ENCODE results near the gene MKI67. TPM values are rescaled to one million over a fixed set of nuclear protein-coding genes. Genes with fewer than 3 reads are reported as not detected.

Gene MKI67
- total and polyA plus RNA-seq, 2 of the 13 experiments (the other 11 are each of a cell fraction or from before 2014, with no cell fraction given): 6.7 to 22.9 TPM

DNA sequence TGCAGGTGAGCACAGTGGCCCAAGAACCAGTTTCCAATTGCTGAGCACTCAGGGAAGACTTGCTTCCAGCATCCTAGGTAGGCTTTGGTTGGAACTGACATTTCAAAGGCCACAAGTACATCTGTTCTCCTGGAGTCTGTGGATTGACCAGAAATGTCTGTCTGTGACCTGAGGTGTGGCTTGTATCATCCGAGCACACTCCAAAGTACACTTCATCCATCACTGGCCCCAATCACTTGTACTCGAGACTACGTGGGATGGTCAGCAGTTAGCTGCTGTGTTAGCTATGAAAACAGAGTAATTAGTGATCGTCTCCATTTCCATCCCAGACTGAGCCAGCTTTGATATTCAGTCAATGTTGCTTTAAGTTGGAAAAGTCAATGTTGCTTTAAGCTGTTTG, 45.0 kb downstream of the MKI67 start (continued):
- TF ChIP-seq ZSCAN29 (CRISPR knock-in tag; conservative IDR thresholded peaks at IDR 0.05): no peak
- TF ChIP-seq ZNF607 (CRISPR knock-in tag; IDR thresholded peaks at IDR 0.05; ENCODE audit: borderline replicate concordance): no peak
- no peak for TF ChIP-seq CHD4 (IDR thresholded peaks at IDR 0.05; ENCODE audit: borderline replicate concordance, low read length)
- no peak for TF ChIP-seq SNAI1 (CRISPR knock-in tag; IDR thresholded peaks at IDR 0.05; ENCODE audit: borderline replicate concordance)
- no peak for TF ChIP-seq AKAP8 (CRISPR knock-in tag; IDR thresholded peaks at IDR 0.05)

DNA sequence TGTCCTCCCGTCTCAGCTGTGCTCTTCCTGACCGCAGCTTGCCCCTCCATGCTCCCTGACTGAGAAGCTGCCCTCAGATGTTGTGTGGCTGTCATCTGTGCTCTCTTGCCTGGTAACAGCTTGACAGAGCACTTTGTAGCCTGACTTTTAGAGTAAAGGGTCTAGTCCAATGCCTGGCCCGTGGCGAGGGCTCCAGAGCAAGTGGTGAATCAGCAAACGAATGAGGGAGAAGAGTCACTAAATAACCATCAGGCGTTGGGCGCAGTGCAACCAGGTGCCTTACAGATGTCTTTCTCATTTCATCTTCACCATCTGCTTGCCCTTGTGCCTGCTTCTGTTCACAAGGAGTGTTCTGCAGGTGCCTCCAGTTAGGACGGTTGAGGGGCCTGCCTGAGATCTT, 45.6 kb downstream of the MKI67 start:
- in situ Hi-C loops (cut with HindIII; ENCODE audit: extremely low pct_ligation_motif_present, low pct_unique_long_range_greater_than_20kb): loop anchor here (25.0 kb wide), 1 partner anchor 457 kb away; no protein-coding TSS in a partner anchor
- ChIA-PET CTCF (ENCODE audit: low intra/inter-chr PET ratio, low total read pairs) (no interaction called here), POLR2A (no interaction called here)
- TF ChIP-seq, protein P1, sequence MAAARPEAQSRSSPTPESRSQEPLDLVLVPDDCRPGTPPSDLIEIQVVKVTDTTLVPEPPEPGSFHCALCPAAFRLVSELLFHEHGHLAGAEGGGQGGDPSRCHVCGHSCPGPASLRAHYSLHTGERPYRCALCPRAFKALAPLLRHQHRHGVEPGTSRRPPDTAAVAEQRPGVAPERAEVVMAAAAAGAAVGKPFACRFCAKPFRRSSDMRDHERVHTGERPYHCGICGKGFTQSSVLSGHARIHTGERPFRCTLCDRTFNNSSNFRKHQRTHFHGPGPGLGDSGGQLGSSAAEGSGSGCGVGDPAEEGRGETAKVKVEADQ (CRISPR knock-in tag; IDR thresholded peaks at IDR 0.05; ENCODE audit: borderline replicate concordance): no peak
- TF ChIP-seq, protein P2, sequence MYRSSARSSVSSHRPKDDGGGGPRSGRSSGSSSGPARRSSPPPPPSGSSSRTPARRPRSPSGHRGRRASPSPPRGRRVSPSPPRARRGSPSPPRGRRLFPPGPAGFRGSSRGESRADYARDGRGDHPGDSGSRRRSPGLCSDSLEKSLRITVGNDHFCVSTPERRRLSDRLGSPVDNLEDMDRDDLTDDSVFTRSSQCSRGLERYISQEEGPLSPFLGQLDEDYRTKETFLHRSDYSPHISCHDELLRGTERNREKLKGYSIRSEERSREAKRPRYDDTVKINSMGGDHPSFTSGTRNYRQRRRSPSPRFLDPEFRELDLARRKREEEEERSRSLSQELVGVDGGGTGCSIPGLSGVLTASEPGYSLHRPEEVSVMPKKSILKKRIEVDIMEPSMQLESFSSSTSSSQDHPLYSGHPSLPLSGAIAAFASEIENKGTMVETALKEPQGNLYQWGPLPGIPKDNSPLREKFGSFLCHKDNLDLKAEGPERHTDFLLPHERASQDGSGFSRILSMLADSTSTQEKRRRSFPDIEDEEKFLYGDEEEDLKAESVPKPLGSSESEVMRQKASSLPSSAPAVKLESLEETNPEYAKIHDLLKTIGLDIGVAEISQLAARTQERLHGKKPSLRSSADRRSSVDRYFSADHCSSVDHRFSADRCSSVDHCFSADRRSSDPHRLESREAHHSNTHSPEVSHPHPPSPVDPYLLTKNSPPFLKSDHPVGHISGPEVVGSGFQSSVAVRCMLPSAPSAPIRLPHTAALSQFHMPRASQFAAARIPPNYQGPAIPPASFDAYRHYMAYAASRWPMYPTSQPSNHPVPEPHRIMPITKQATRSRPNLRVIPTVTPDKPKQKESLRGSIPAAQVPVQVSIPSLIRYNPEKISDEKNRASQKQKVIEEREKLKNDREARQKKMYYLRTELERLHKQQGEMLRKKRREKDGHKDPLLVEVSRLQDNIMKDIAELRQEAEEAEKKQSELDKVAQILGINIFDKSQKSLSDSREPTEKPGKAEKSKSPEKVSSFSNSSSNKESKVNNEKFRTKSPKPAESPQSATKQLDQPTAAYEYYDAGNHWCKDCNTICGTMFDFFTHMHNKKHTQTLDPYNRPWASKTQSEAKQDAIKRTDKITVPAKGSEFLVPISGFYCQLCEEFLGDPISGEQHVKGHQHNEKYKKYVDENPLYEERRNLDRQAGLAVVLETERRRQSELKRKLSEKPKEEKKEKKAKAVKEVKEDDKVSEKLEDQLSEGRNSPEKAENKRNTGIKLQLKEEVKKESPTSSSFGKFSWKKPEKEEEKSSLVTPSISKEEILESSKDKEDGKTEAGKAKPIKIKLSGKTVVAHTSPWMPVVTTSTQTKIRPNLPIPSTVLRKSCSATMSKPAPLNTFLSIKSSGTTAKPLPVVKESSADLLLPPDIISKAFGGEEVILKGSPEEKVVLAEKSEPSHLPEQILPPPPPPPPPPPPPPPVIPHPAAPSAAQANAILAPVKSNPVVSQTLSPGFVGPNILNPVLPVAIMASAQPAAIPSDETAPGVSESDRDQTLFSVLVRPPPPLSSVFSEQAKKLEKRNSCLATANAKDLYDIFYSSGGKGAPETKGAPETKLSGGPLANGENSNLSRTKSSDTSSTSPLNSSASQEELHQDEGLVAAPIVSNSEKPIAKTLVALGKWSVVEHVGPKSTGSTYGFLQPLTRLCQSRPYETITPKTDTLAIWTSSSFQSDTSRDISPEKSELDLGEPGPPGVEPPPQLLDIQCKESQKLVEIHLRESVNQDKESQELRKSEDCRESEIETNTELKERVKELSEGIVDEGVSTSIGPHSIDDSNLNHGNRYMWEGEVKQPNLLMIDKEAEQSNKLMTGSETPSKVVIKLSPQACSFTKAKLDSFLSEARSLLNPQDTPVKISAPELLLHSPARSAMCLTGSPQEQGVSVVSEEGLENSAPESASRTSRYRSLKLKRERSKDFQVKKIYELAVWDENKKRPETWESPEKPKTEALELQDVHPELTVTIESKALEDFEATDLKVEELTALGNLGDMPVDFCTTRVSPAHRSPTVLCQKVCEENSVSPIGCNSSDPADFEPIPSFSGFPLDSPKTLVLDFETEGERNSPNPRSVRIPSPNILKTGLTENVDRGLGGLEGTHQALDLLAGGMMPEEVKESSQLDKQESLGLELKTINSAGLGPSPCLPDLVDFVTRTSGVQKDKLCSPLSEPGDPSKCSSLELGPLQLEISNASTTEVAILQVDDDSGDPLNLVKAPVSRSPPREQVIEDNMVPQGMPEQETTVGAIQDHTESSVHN (CRISPR knock-in tag; IDR thresholded peaks at IDR 0.05): no peak
- TF ChIP-seq GZF1 (CRISPR knock-in tag; IDR thresholded peaks at IDR 0.05): no peak
- TF ChIP-seq NR2F1 (CRISPR knock-in tag; IDR thresholded peaks at IDR 0.05): no peak
- TF ChIP-seq KAT2B (IDR thresholded peaks at IDR 0.05; ENCODE audit: borderline replicate concordance, low read depth, low read length): no peak
- no peak for TF ChIP-seq RBM22 (optimal IDR thresholded peaks at IDR 0.05; ENCODE audit: low read length)
- TF ChIP-seq, protein P3, sequence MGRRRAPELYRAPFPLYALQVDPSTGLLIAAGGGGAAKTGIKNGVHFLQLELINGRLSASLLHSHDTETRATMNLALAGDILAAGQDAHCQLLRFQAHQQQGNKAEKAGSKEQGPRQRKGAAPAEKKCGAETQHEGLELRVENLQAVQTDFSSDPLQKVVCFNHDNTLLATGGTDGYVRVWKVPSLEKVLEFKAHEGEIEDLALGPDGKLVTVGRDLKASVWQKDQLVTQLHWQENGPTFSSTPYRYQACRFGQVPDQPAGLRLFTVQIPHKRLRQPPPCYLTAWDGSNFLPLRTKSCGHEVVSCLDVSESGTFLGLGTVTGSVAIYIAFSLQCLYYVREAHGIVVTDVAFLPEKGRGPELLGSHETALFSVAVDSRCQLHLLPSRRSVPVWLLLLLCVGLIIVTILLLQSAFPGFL (CRISPR knock-in tag; IDR thresholded peaks at IDR 0.05): no peak
- TF ChIP-seq CCDC6 (CRISPR knock-in tag; IDR thresholded peaks at IDR 0.05): no peak
- TF ChIP-seq ZNF496 (CRISPR knock-in tag; IDR thresholded peaks at IDR 0.05; ENCODE audit: insufficient replicate concordance): no peak

More for the DNA sequence above, 45.6 kb downstream of the MKI67 start:
- Histone ChIP-seq H3K4me1 (ENCODE audit: insufficient read depth, low read length) (no peaks in the 10 kb centered on the region), H3K36me3 (replicated peaks in 1 of 2; ENCODE audit: control insufficient read depth in 1 of 2, insufficient read depth in 2 of 2, low read length in 2 of 2) (no peaks in the 10 kb centered on the region), H3K27me3 (ENCODE audit: control insufficient read depth in 1 of 2, insufficient read depth in 2 of 2, low read length in 2 of 2) (peaks cover 4 to 39% of the 10 kb centered on the region in 2 experiments; a peak in 4 of 5 replicates), H3K9me3 (ENCODE audit: low read length) (no peaks in the 10 kb centered on the region), H3K4me2 (ENCODE audit: low read depth, low read length) (no peak overlapping the region), H2AFZ (ENCODE audit: low read length) (no peak overlapping the region), H3K79me2 (ENCODE audit: insufficient read depth, low read length) (no peaks in the 10 kb centered on the region), H3K4me3 (replicated peaks in 1 of 3; ENCODE audit: insufficient read depth in 1 of 3, low read depth in 2 of 3, low read length in 3 of 3) (no peak overlapping the region), H3K27ac (ENCODE audit: extremely low read length, insufficient read depth, low read length) (no peak overlapping the region), H3K9ac (ENCODE audit: insufficient read depth, low read depth, low read length) (no peak overlapping the region), H4K20me1 (ENCODE audit: insufficient read depth, low read length) (no peaks in the 10 kb centered on the region)
- FAIRE-seq (no peak), DNase-seq (ENCODE audit: low spot score) (no peak), ATAC-seq (no peak)
- WGBS (ENCODE audit: low lambda C conversion rate): 25% methylated on average over 8 of the region's 8 CpGs
- BruUV-seq (replicated peaks): no TSS peak
- intact Hi-C loops (cut with micrococcal nuclease; ENCODE audit: unreplicated experiment): no loop called here
